SK-N-SH (cell line): ENCODE data around the gene ID2. TPM values are rescaled to one million over a fixed set of nuclear protein-coding genes. Genes with fewer than 3 reads are reported as not detected.

ENCODE experiments used
- CTCF ChIA-PET: fragments of 300-600, 350-600 bp; formaldehyde crosslinking; extraction: SDS; loops from one replicate; lab custom pipeline; 2021; lab: Yijun Ruan, JAX
- POLR2A ChIA-PET: fragments of 350-600 bp; sonication (Branson Sonifier 250); formaldehyde crosslinking; extraction: SDS; loops from one replicate; lab custom pipeline; 2020; ENCODE audit warnings: antibody characterized with exemption, inconsistent platforms; lab: Yijun Ruan, JAX
- DNase-seq: peaks from one replicate; pipeline ENCODE4 v3.0.0; 2012
- H2AFZ ChIP-seq: fragments of 200-600 bp; sonication (generic); 2 replicates; pipeline ENCODE4 v1.8.1; 2016; ENCODE audit warnings: antibody characterized with exemption, mild to moderate bottlenecking, low read depth
- H3F3A ChIP-seq: fragments of 200-600 bp; sonication (generic); replicated peaks from 2 replicates; pipeline ENCODE3; 2016; ENCODE audit warnings: antibody characterized with exemption, mild to moderate bottlenecking; ENCODE audit not compliant: insufficient read depth
- H3K27ac ChIP-seq, 2 experiments: fragments of 200-500 bp in 1 of 2; fragments of 200-600 bp in 1 of 2; sonication (Bioruptor generic) in 1 of 2; sonication (generic), shearing (Covaris generic) in 1 of 2; 2 replicates each; pipeline versions ENCODE4 v1.5.1 to v1.6.1; 2014 to 2016; ENCODE audit warnings: low read depth in 2 of 2, inconsistent platforms in 1 of 2, low read length in 1 of 2, mild to moderate bottlenecking in 1 of 2, mixed read lengths in 1 of 2
- H3K27me3 ChIP-seq: fragments of 200-600 bp; sonication (generic), shearing (Covaris generic); 2 replicates; pipeline ENCODE4 v1.6.1; 2016; ENCODE audit warnings: mixed run types; ENCODE audit not compliant: insufficient read depth
- H3K36me3 ChIP-seq, 2 experiments: fragments of 200-500 bp in 1 of 2; fragments of 200-600 bp in 1 of 2; sonication (Bioruptor generic) in 1 of 2; sonication (generic) in 1 of 2; replicated peaks in 1 of 2; 2 replicates each; pipeline versions ENCODE3 to v1.5.1; 2014 to 2016; ENCODE audit warnings: low read length in 1 of 2, mild to moderate bottlenecking in 1 of 2; ENCODE audit not compliant: insufficient read depth in 2 of 2, control insufficient read depth in 1 of 2
- H3K4me1 ChIP-seq, 2 experiments: fragments of 200-500 bp in 1 of 2; fragments of 200-600 bp in 1 of 2; sonication (Bioruptor generic) in 1 of 2; sonication (generic), shearing (Covaris generic) in 1 of 2; 2 replicates each; pipeline versions ENCODE4 v1.5.1 to v1.6.1; 2014 to 2016; ENCODE audit warnings: low read depth in 1 of 2, low read length in 1 of 2, mixed run types in 1 of 2; ENCODE audit not compliant: insufficient read depth in 2 of 2, control insufficient read depth in 1 of 2
- H3K4me2 ChIP-seq: fragments of 200-600 bp; sonication (generic), shearing (Covaris generic); 2 replicates; pipeline ENCODE4 v1.6.1; 2017; ENCODE audit warnings: mixed run types
- H3K4me3 ChIP-seq, 2 experiments: fragments of 200-500 bp in 1 of 2; fragments of 200-600 bp in 1 of 2; sonication (Bioruptor generic) in 1 of 2; sonication (generic), shearing (Covaris generic) in 1 of 2; 2 replicates each; pipeline versions ENCODE4 v1.5.1 to v1.8.1; 2014 to 2016; ENCODE audit warnings: low read depth in 2 of 2, inconsistent platforms in 1 of 2, low read length in 1 of 2, mild to moderate bottlenecking in 1 of 2, mixed read lengths in 1 of 2, moderate library complexity in 1 of 2
- H3K79me2 ChIP-seq: fragments of 200-600 bp; sonication (generic); 2 replicates; pipeline ENCODE4 v1.8.1; 2017; ENCODE audit warnings: mild to moderate bottlenecking; ENCODE audit not compliant: insufficient read depth
- H3K9ac ChIP-seq: fragments of 200-600 bp; sonication (generic); 2 replicates; pipeline ENCODE4 v1.6.1; 2017; ENCODE audit warnings: mixed run types
- H3K9me2 ChIP-seq: fragments of 200-600 bp; sonication (generic); 2 replicates; pipeline ENCODE4 v1.6.1; 2017; ENCODE audit warnings: mixed run types
- H3K9me3 ChIP-seq: fragments of 200-600 bp; sonication (generic); 2 replicates; pipeline ENCODE4 v1.6.1; 2017; ENCODE audit warnings: mixed run types, mild to moderate bottlenecking, moderate library complexity
- H4K20me1 ChIP-seq: fragments of 200-600 bp; sonication (generic); 2 replicates; pipeline ENCODE4 v1.6.1; 2017; ENCODE audit warnings: mild to moderate bottlenecking, mixed run types; ENCODE audit not compliant: insufficient read depth
- CHD2 ChIP-seq: fragments of 150-350 bp; IDR thresholded peaks from 2 replicates; pipeline ENCODE4 v1.6.1; 2018; ENCODE audit warnings: low read length; ENCODE audit not compliant: partially characterized antibody
- ELF1 ChIP-seq: IDR thresholded peaks from 2 replicates; pipeline ENCODE4 v1.4.0; 2012
- EP300 ChIP-seq, 2 experiments: IDR thresholded peaks; 2 replicates each; pipeline versions ENCODE4 v1.4.0 to v1.6.1; 2012; ENCODE audit warnings: borderline replicate concordance in 1 of 2, low read depth in 1 of 2, low read length in 1 of 2
- EZH2phosphoT487 ChIP-seq: fragments of 200-600 bp; sonication (generic); IDR thresholded peaks from 2 replicates; pipeline ENCODE4 v1.6.1; 2017; ENCODE audit warnings: low read depth, mixed run types, mild to moderate bottlenecking, antibody characterized with exemption, moderate library complexity, borderline replicate concordance
- FOSL2 ChIP-seq: IDR thresholded peaks from 2 replicates; pipeline ENCODE4 v1.4.0; 2012; ENCODE audit warnings: low read depth, mild to moderate bottlenecking, moderate library complexity, borderline replicate concordance
- FOXJ3 ChIP-seq: sonication (generic); formaldehyde crosslinking; IDR thresholded peaks from 2 replicates; pipeline ENCODE4 v1.5.1; 2020; ENCODE audit warnings: mild to moderate bottlenecking, missing genetic modification reagents
- FOXM1 ChIP-seq: IDR thresholded peaks from 2 replicates; pipeline ENCODE4 v1.4.0; 2012; ENCODE audit warnings: low read depth, mild to moderate bottlenecking
- GABPA ChIP-seq: IDR thresholded peaks from 2 replicates; pipeline ENCODE4 v1.4.0; 2012; ENCODE audit warnings: low read depth, mild to moderate bottlenecking
- GATA2 ChIP-seq: sonication (generic); formaldehyde crosslinking; IDR thresholded peaks from 2 replicates; pipeline ENCODE4 v1.5.0; 2020; ENCODE audit warnings: mild to moderate bottlenecking, missing genetic modification reagents
- JUND ChIP-seq: IDR thresholded peaks from 2 replicates; pipeline ENCODE4 v1.4.0; 2012
- MEF2A ChIP-seq: IDR thresholded peaks from 2 replicates; pipeline ENCODE4 v1.4.0; 2012; ENCODE audit warnings: low read depth, borderline replicate concordance
- MXI1 ChIP-seq: IDR thresholded peaks from 2 replicates; pipeline ENCODE4 v1.6.1; 2012; ENCODE audit warnings: mild to moderate bottlenecking, low read depth, low read length, improper control_type of control experiment
- NFIC ChIP-seq: IDR thresholded peaks from 2 replicates; pipeline ENCODE4 v1.4.0; 2012; ENCODE audit warnings: borderline replicate concordance
- NRF1 ChIP-seq: IDR thresholded peaks from 2 replicates; pipeline ENCODE4 v1.6.1; 2012; ENCODE audit warnings: low read depth, mild to moderate bottlenecking, low read length
- POLR2AphosphoS5 ChIP-seq: IDR thresholded peaks from 2 replicates; pipeline ENCODE4 v1.6.1; 2012; ENCODE audit warnings: low read depth, low read length
- RCOR1 ChIP-seq: fragments of 150-350 bp; IDR thresholded peaks from 2 replicates; pipeline ENCODE4 v1.6.1; 2017; ENCODE audit warnings: antibody characterized with exemption, low read length
- REST ChIP-seq: IDR thresholded peaks from 2 replicates; pipeline ENCODE4 v1.6.1; 2012; ENCODE audit warnings: mild to moderate bottlenecking, low read depth, low read length, moderate library complexity
- RXRA ChIP-seq: IDR thresholded peaks from 2 replicates; pipeline ENCODE4 v1.4.0; 2012; ENCODE audit warnings: low read depth, mild to moderate bottlenecking, borderline replicate concordance
- SMC3 ChIP-seq: IDR thresholded peaks from 2 replicates; pipeline ENCODE4 v1.6.1; 2012; ENCODE audit warnings: low read depth, low read length, improper control_type of control experiment
- TAF1 ChIP-seq: IDR thresholded peaks from 2 replicates; pipeline ENCODE4 v1.6.1; 2012; ENCODE audit warnings: low read depth, mild to moderate bottlenecking, low read length, moderate library complexity, borderline replicate concordance
- TCF12 ChIP-seq: IDR thresholded peaks from 2 replicates; pipeline ENCODE4 v1.4.0; 2012
- TEAD4 ChIP-seq: IDR thresholded peaks from 2 replicates; pipeline ENCODE4 v1.4.0; 2012; ENCODE audit warnings: mild to moderate bottlenecking, borderline replicate concordance; ENCODE audit not compliant: insufficient read depth
- YY1 ChIP-seq: IDR thresholded peaks from 2 replicates; pipeline ENCODE4 v1.4.0; 2012; ENCODE audit warnings: low read depth, mild to moderate bottlenecking
- ZBTB33 ChIP-seq: IDR thresholded peaks from 2 replicates; pipeline ENCODE4 v1.4.0; 2012; ENCODE audit warnings: low read depth, borderline replicate concordance
- WGBS: methylation state at CpG from one replicate; pipeline ENCODE4 v1.1.6; 2017; ENCODE audit warnings: low lambda C conversion rate; 5-methylcytosine and 5-hydroxymethylcytosine counted together
- polyA plus RNA-seq, 3 experiments: library from polyadenylated mRNA; depleted of rRNA; stranded (reverse); fragments of >200 nt; gene quantifications; 2 replicates each; pipeline ENCODE4 v1.2.3, GENCODE V29; 2012
- TF ChIP-seq, protein P1 (sequence below): fragments of 150-350 bp; IDR thresholded peaks from 2 replicates; pipeline ENCODE4 v1.6.1; 2017; ENCODE audit warnings: antibody characterized with exemption, low read length, low read depth, borderline replicate concordance
- TF ChIP-seq, protein P2 (sequence below): IDR thresholded peaks from 2 replicates; pipeline ENCODE4 v1.4.0; 2012; ENCODE audit warnings: low read depth

ID2 gene
- polyA plus RNA-seq, 1 of the 3 experiments (the other 2 are of a cell fraction) = 459 TPM

DNA sequence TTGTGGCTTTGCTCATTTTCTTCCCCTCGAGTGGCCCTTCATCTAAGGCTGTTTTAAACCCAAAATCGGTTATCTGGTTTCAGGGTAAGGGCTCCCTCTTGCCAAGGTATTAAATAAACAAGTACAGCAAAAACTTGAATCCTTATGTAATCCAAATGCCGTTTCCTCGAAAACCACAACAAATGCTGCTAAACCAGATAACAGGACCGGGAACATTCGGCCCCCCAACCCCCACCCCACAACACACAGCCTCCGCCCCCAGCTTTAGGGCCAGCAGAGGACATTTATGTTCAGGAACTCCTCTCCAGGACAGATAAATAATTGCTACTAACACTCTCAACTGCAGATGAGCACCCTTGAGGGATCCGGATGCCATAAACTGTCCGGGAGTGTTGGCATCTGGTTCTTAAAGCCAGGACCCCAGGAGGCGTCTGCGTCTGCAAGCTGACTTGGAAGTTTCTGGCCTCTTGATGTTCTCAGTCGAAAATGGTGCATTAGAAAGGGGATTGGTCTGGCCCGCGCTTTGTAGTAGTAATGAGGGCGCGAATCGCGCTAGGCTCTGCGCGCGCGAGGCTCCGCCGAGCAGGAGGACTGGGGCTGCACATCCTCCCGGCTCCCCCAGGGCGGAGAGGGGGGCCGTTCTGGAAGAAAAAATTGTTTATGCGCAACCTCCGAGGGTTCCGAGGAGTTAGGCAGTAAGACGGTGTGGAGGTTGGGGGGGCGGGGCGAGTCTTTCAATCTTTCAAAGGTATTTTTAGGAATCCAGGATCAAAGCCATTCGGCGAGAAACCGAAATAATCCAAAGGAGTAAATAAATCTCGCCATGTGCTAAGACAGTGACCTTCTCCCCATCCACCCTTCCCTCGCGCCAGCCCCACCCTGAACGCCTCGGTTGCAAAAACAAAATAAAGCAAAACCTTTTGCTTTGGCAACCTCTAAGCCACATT lies 3.9 kb upstream of the ID2 start:
- POLR2A ChIA-PET = interaction anchor here (0.6 to 7.4 kb wide), 9 partner anchors 18 to 675 kb away, joined by 3 to 154 read pairs (median 4); no protein-coding TSS in a partner anchor
- Histone ChIP-seq H3K4me2 (peak overlapping the region; percentile 92), H3K27ac (peak overlapping the region; percentile 97 to 99), H3K27me3 (no peaks in the 10 kb centered on the region), H3K9me2 (no peaks in the 10 kb centered on the region), H3K9ac (peak overlapping the region; percentile 79), H3K4me1 (peaks cover 23 to 41% of the 10 kb centered on the region in 2 experiments), H4K20me1 (peaks cover 10% of the 10 kb centered on the region), H3K4me3 (peak overlapping the region; percentile 63 to 65), H3K9me3 (no peaks in the 10 kb centered on the region), H2AFZ (peak overlapping the region; percentile 77), H3F3A (peaks cover 49% of the 10 kb centered on the region), H3K36me3 (peaks cover 0 to 5% of the 10 kb centered on the region in 2 experiments), H3K79me2 (peaks cover 18% of the 10 kb centered on the region)
- DNase-seq = peak; percentile 85
- WGBS = 2% methylated on average over 41 of the region's 41 CpGs
- CTCF ChIA-PET = interaction anchor here (0.8 to 4.5 kb wide), 7 partner anchors 21 to 1581 kb away, joined by 3 to 22 read pairs (median 4); no protein-coding TSS in a partner anchor
- TF ChIP-seq EZH2phosphoT487 (no peak), TAF1 (peak; percentile 62; the same call in 1 of the 2 replicates), NRF1 (no peak), EP300 (IDR thresholded peaks at IDR 0.05; ENCODE audit: borderline replicate concordance in 1 of 2, low read depth in 1 of 2, low read length in 1 of 2) (peak; percentile 67 to 74), GATA2 (CRISPR knock-in tag) (no peak), TCF12 (peak; percentile 65), REST (0 out of 2 replicates have a peak, but pooled peaks have one; percentile 5), FOXM1 (0 out of 2 replicates have a peak, but pooled peaks have one; percentile 47), NFIC (peak; percentile 32; the same call in 1 of the 2 replicates), YY1 (peak; percentile 36; the same call in 1 of the 2 replicates), CHD2 (peak; percentile 69), MEF2A (no peak), RXRA (no peak; the same call in 1 of the 2 replicates), SMC3 (no peak), FOSL2 (no peak), JUND (no peak), TEAD4 (no peak), GABPA (no peak), FOXJ3 (CRISPR knock-in tag) (no peak; the same call in 1 of the 2 replicates), RCOR1 (peak; percentile 96), POLR2AphosphoS5 (peak; percentile 29), MXI1 (0 out of 2 replicates have a peak, but pooled peaks have one; percentile 50), ELF1 (no peak), ZBTB33 (no peak)
- TF ChIP-seq, protein P1, sequence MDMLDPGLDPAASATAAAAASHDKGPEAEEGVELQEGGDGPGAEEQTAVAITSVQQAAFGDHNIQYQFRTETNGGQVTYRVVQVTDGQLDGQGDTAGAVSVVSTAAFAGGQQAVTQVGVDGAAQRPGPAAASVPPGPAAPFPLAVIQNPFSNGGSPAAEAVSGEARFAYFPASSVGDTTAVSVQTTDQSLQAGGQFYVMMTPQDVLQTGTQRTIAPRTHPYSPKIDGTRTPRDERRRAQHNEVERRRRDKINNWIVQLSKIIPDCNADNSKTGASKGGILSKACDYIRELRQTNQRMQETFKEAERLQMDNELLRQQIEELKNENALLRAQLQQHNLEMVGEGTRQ = no peak
- TF ChIP-seq, protein P2, sequence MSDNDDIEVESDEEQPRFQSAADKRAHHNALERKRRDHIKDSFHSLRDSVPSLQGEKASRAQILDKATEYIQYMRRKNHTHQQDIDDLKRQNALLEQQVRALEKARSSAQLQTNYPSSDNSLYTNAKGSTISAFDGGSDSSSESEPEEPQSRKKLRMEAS = peak; percentile 73; the same call in 1 of the 2 replicates
